K562 (cell line): ENCODE data around the gene GIT2. TPM values are rescaled to one million over a fixed set of nuclear protein-coding genes. Genes with fewer than 3 reads are reported as not detected.
A peak's percentile ranks its signal among the peaks of the same experiment; 100 is the strongest.

Source experiments
- CHD7 ChIP-seq: fragments of 200-600 bp; sonication (generic); IDR thresholded peaks from one replicate; pipeline ENCODE4 v1.6.1; 2012; ENCODE audit warnings: mild to moderate bottlenecking, low read depth, low read length, inconsistent platforms
- HMGN3 ChIP-seq: IDR thresholded peaks from 2 replicates; pipeline ENCODE4 v1.6.1; 2011; ENCODE audit warnings: borderline replicate concordance, low read depth, mild to moderate bottlenecking, mixed read lengths, low read length; ENCODE audit not compliant: insufficient read length; ENCODE audit errors: extremely low read depth
- MLLT1 ChIP-seq, 2 experiments: fragments of 450-650 bp; IDR thresholded peaks; 2 replicates each; pipeline ENCODE4 v1.6.1; 2016
- NFXL1 ChIP-seq: fragments of 450-650 bp; formaldehyde crosslinking; IDR thresholded peaks from 2 replicates; pipeline ENCODE4 v1.4.0; 2021; ENCODE audit warnings: mild to moderate bottlenecking
- RFX5 ChIP-seq: IDR thresholded peaks from 2 replicates; pipeline ENCODE4 v1.6.1; 2011; ENCODE audit warnings: low read depth, mild to moderate bottlenecking, improper control_type of control experiment, low read length
- ZBTB11 ChIP-seq, 3 experiments: fragments of 200-800 bp in 1 of 3; fragments of 250-450 bp in 1 of 3; fragments of 450-650 bp in 1 of 3; sonication (Bioruptor Pico) in 1 of 3; sonication (Bioruptor generic) in 1 of 3; formaldehyde crosslinking in 1 of 3; IDR thresholded peaks; 2 replicates each; pipeline versions ENCODE4 v1.6.1 to v1.8.0; 2016 to 2022; ENCODE audit warnings: mild to moderate bottlenecking in 2 of 3, missing genetic modification characterization in 2 of 3, missing compliant biosample characterization in 1 of 3, moderate library complexity in 1 of 3
- ZNF121 ChIP-seq: sonication (generic); formaldehyde crosslinking; conservative IDR thresholded peaks from 2 replicates; pipeline ENCODE4 v1.8.0; 2022; ENCODE audit warnings: missing genetic modification reagents
- ZNF146 ChIP-seq: IDR thresholded peaks from one replicate; pipeline ENCODE4 v1.6.1; 2018; ENCODE audit warnings: missing compliant biosample characterization; ENCODE audit not compliant: unreplicated experiment
- ZSCAN29 ChIP-seq: fragments of 450-650 bp; IDR thresholded peaks from 2 replicates; pipeline ENCODE4 v1.6.1; 2017
- polyA plus RNA-seq, 8 experiments: library from polyadenylated mRNA; depleted of rRNA in 4 of 8; stranded (reverse) in 5 of 8; unstranded in 3 of 8; fragments of >200 nt; fragmentation: Nextera tagmentation in 2 of 8; fragmentation: Illumina TruSeq in 1 of 8; extraction: Ambion mirVana in 2 of 8; extraction: Trizol in 1 of 8; gene quantifications; 2 replicates each; pipeline versions ENCODE4 v1.2.1 to v1.2.3, GENCODE V29; 2011 to 2014; ENCODE audit warnings: inconsistent platforms in 1 of 8, missing spikeins in 1 of 8
- total RNA-seq, 7 experiments: library from RNA; depleted of rRNA in 6 of 7; stranded (reverse); fragments of >200 nt in 6 of 7; fragmentation: Illumina TruSeq in 2 of 7; extraction: Trizol in 2 of 7; gene quantifications; 2 replicates each; pipeline versions ENCODE4 v1.2.1 to v1.2.3, GENCODE V29; 2011 to 2021; ENCODE audit warnings: low replicate concordance in 1 of 7

GIT2 gene
- total and polyA plus RNA-seq, 9 of the 15 experiments (the other 6 are each of a cell fraction or from before 2014, with no cell fraction given) = 4.0 to 30.4 (median 23.5) TPM

- no peak for TF ChIP-seq CHD7
- peak; percentile 66 for TF ChIP-seq HMGN3
- TF ChIP-seq ZSCAN29 = no peak
- TF ChIP-seq ZBTB11 (CRISPR knock-in tag; IDR thresholded peaks at IDR 0.05) = peak in 2 of 3 experiments; percentile 43 to 84; a peak in 3 of 6 replicates
- TF ChIP-seq NFXL1 (CRISPR knock-in tag) = no peak
- TF ChIP-seq MLLT1 (IDR thresholded peaks at IDR 0.05) = peak in 1 of 2 experiments; percentile 71; a peak in 1 of 4 replicates
- no peak for TF ChIP-seq ZNF121 (CRISPR knock-in tag)
- no peak for TF ChIP-seq ZNF146
- no peak for TF ChIP-seq RFX5
Observed at GRCh38 chr12:109880043-109880931, 115.9 kb downstream of the GIT2 start, which contains the start of gene GLTP (continued).
